ENCODE data around the gene KNDC1. TPM values are rescaled to one million over a fixed set of nuclear protein-coding genes. Genes with fewer than 3 reads are reported as not detected.

KNDC1 gene
- total and polyA plus RNA-seq, 2 experiments from 2014 or later = 10.8 to 33.9 TPM

DNA sequence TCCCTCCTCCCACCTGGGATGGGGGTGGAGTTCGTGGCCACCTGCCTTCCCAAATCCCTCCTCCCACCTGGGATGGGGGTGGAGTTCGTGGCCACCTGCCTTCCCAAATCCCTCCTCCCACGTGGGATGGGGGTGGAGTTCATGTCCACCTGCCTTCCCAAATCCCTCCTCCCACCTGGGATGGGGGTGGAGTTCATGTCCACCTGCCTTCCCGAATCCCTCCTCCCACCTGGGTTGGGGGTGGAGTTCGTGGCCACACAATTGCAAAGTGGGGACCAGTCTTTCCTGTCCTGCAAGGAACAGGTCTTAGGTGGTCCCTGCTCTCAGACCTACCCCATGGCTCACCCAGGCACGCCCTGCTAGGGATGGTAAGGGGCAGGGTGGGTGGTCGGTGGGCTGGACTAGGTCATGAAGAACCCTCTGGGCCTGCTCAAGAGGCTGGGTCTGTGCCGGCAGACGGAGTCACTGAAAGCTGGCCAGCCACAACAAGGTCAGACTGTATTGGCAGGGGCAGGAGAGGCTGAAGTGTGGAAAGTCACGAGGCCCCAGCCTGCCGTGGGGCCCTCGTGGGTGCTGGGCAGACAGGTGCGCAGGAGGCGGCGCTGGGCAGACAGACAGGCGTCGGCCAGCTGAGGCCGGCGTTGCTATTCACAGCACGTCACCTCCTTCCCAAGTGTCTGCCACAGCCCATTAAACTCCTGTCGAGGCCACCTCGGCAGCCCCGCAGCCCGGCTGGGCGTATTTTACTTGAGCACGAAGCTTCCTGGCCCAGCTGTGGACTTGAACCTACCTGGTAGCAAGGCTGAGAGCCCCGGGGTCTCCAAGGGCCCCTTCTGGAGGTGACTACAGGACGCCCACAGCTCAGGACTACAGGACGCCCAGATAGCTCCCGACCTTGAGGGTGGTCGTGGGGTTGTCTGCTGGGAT, 4.1 kb downstream of the KNDC1 start:
- H3K27me3 ChIP-seq = no peaks in the 10 kb centered on the region
- no peaks in the 10 kb centered on the region for H3K9me3 ChIP-seq (ENCODE audit: low read depth)
- no peak overlapping the region for H3K4me3 ChIP-seq
- no peak for DNase-seq (ENCODE audit: low read depth in 1 of 2, low spot score in 1 of 2)
- TF ChIP-seq, protein P1, sequence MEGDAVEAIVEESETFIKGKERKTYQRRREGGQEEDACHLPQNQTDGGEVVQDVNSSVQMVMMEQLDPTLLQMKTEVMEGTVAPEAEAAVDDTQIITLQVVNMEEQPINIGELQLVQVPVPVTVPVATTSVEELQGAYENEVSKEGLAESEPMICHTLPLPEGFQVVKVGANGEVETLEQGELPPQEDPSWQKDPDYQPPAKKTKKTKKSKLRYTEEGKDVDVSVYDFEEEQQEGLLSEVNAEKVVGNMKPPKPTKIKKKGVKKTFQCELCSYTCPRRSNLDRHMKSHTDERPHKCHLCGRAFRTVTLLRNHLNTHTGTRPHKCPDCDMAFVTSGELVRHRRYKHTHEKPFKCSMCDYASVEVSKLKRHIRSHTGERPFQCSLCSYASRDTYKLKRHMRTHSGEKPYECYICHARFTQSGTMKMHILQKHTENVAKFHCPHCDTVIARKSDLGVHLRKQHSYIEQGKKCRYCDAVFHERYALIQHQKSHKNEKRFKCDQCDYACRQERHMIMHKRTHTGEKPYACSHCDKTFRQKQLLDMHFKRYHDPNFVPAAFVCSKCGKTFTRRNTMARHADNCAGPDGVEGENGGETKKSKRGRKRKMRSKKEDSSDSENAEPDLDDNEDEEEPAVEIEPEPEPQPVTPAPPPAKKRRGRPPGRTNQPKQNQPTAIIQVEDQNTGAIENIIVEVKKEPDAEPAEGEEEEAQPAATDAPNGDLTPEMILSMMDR (IDR thresholded peaks at IDR 0.05; ENCODE audit: low read depth, low read length) = no peak
- H3K36me3 ChIP-seq = no peaks in the 10 kb centered on the region
- no peak overlapping the region for H3K27ac ChIP-seq
- H3K4me1 ChIP-seq (ENCODE audit: low read depth) = peaks cover 8% of the 10 kb centered on the region

DNA sequence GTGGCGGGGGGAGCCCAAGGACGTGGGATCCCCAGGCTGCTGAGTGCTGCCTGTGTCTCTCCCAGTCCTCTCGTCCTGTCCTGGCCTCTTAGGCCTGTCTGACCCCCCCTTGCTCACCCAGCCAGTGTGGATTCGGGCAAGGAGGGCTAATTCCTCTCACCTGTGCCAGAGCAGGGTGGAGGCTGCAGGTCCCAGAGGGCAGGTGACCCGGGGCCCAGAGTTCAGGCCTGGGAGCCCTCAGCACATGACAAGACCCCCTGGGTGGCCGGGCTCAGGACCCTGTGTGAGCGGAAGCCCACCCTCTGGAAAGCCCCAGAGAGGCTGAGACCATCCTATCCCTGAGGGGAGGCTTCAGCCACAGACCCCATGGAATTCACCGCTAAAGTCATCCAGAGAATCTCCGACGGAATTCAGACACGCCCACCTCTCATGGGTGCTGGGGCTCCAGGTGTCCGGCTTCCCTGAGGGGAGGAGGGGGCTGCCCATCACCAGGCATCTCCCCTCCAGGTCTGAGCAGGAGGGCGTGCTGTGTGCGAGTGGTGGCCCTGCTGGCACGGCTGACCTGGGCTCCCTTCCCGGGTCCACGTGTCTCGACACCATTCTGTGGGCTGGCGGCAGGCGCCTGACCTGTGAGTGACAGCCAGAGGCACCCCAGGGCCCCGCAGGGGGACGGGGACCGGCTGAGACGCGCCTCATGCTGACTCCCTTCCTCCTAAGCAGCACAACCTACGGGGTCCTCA, 5.0 kb downstream of the KNDC1 start:
- DNase-seq (ENCODE audit: low read depth in 1 of 2, low spot score in 1 of 2) = no peak
- H3K4me3 ChIP-seq = no peak overlapping the region
- H3K9me3 ChIP-seq (ENCODE audit: low read depth) = no peaks in the 10 kb centered on the region
- H3K27me3 ChIP-seq = no peaks in the 10 kb centered on the region
- no peaks in the 10 kb centered on the region for H3K36me3 ChIP-seq
- TF ChIP-seq, protein P1 (IDR thresholded peaks at IDR 0.05; ENCODE audit: low read depth, low read length) = no peak
- H3K4me1 ChIP-seq (ENCODE audit: low read depth) = peaks cover 8% of the 10 kb centered on the region
- H3K27ac ChIP-seq = no peak overlapping the region

GRCh38 chr10:133165556-133166503, 5.8 kb downstream of the KNDC1 start:
- H3K9me3 ChIP-seq (ENCODE audit: low read depth) = no peaks in the 10 kb centered on the region
- no peaks in the 10 kb centered on the region for H3K27me3 ChIP-seq
- H3K36me3 ChIP-seq = no peaks in the 10 kb centered on the region
- DNase-seq (ENCODE audit: low read depth in 1 of 2, low spot score in 1 of 2) = no peak
- H3K4me1 ChIP-seq (ENCODE audit: low read depth) = peaks cover 8% of the 10 kb centered on the region
- H3K4me3 ChIP-seq = no peak overlapping the region
- TF ChIP-seq, protein P1 (IDR thresholded peaks at IDR 0.05; ENCODE audit: low read depth, low read length) = no peak
- H3K27ac ChIP-seq = no peak overlapping the region

DNA sequence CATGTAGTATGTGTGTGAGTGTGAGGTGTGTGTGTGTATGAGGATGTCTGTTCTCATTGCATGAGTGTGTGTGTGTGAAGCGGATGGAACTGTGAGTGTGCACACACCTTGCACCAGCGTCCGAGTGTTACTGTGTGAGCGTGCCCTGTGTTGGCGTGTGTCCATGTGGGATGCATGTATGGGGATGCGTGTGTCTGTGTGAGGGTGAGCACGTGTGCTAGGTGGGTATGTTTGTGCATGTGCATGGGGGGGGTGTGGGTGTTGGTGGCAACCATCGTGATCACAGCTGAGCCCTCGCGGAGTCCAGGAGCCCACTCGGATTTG, 6.4 kb downstream of the KNDC1 start:
- H3K4me3 ChIP-seq = no peak overlapping the region
- no peaks in the 10 kb centered on the region for H3K36me3 ChIP-seq
- no peak overlapping the region for H3K27ac ChIP-seq
- TF ChIP-seq, protein P1 (IDR thresholded peaks at IDR 0.05; ENCODE audit: low read depth, low read length) = no peak
- H3K27me3 ChIP-seq = no peaks in the 10 kb centered on the region
- no peak for DNase-seq (ENCODE audit: low read depth in 1 of 2, low spot score in 1 of 2)
- peaks cover 1% of the 10 kb centered on the region for H3K4me1 ChIP-seq (ENCODE audit: low read depth)
- no peaks in the 10 kb centered on the region for H3K9me3 ChIP-seq (ENCODE audit: low read depth)
